SJSA1 (cell line): ENCODE data around the gene UGT1A8. TPM values are rescaled to one million over a fixed set of nuclear protein-coding genes. Genes with fewer than 3 reads are reported as not detected.
A peak's percentile ranks its signal among the peaks of the same experiment; 100 is the strongest.

Source experiments
- DNase-seq, 2 experiments: peaks; one replicate each; pipeline ENCODE4 v3.0.0-alpha.2; 2015 to 2020; ENCODE audit warnings: low spot score in 2 of 2, low read depth in 1 of 2
- H3K27ac ChIP-seq: fragments of 250-450 bp; sonication (Bioruptor Pico); 2 replicates; pipeline ENCODE4 v1.5.1; 2020; ENCODE audit warnings: mild to moderate bottlenecking, moderate library complexity
- H3K27me3 ChIP-seq: fragments of 250-450 bp; sonication (Bioruptor Pico); replicated peaks from 2 replicates; pipeline ENCODE4 v1.5.1; 2020; ENCODE audit warnings: mild to moderate bottlenecking, moderate library complexity
- H3K36me3 ChIP-seq: fragments of 250-450 bp; sonication (Bioruptor Pico); 2 replicates; pipeline ENCODE4 v1.5.1; 2020; ENCODE audit warnings: mild to moderate bottlenecking
- H3K4me1 ChIP-seq: fragments of 250-450 bp; sonication (Bioruptor Pico); replicated peaks from 2 replicates; pipeline ENCODE4 v1.6.1; 2021; ENCODE audit warnings: mild to moderate bottlenecking
- H3K4me3 ChIP-seq: fragments of 250-450 bp; sonication (Bioruptor Pico); 2 replicates; pipeline ENCODE4 v1.5.1; 2020; ENCODE audit warnings: mild to moderate bottlenecking
- H3K9me3 ChIP-seq: fragments of 250-450 bp; sonication (Bioruptor Pico); replicated peaks from 2 replicates; pipeline ENCODE4 v1.5.1; 2020; ENCODE audit warnings: mild to moderate bottlenecking
- total RNA-seq: library from RNA; depleted of rRNA; stranded (reverse); fragments of >200 nt; shearing (Covaris generic); gene quantifications from 2 replicates; pipeline ENCODE4 v1.2.3, GENCODE V29; 2014

The UGT1A8 gene
- total RNA-seq, 1 experiment from 2014 or later, result not detected

GRCh38 chr2:233681521-233682099 is 64.2 kb downstream of the UGT1A8 start, which contains the start of gene UGT1A7:
TSS of gene UGT1A7 (plus strand) at chr2:233681901. CDS start at chr2:233681938, 37 bp downstream.
- H3K36me3 ChIP-seq, result no peaks in the 10 kb centered on the region
- no peak within 1 kb of the TSS for H3K27ac ChIP-seq
- H3K27me3 ChIP-seq, result no peaks in the 10 kb centered on the region
- no peaks in the 10 kb centered on the region for H3K9me3 ChIP-seq
- no peak for DNase-seq
- no peaks in the 10 kb centered on the region for H3K4me1 ChIP-seq
- H3K4me3 ChIP-seq, result no peak within 1 kb of the TSS

- Histone ChIP-seq H3K27ac (no peak overlapping the region), H3K36me3 (no peaks in the 10 kb centered on the region), H3K9me3 (no peaks in the 10 kb centered on the region), H3K4me3 (no peak overlapping the region), H3K4me1 (no peaks in the 10 kb centered on the region), H3K27me3 (no peaks in the 10 kb centered on the region)
- DNase-seq, result no peak
Observed at GRCh38 chr2:233684640-233685039, 67.2 kb downstream of the UGT1A8 start.

GRCh38 chr2:233686928-233687327 is 69.5 kb downstream of the UGT1A8 start:
- H3K36me3 ChIP-seq, result no peaks in the 10 kb centered on the region
- no peak overlapping the region for H3K27ac ChIP-seq
- H3K9me3 ChIP-seq, result no peaks in the 10 kb centered on the region
- no peaks in the 10 kb centered on the region for H3K4me1 ChIP-seq
- no peak overlapping the region for H3K4me3 ChIP-seq
- no peaks in the 10 kb centered on the region for H3K27me3 ChIP-seq
- no peak for DNase-seq

- no peaks in the 10 kb centered on the region for H3K4me1 ChIP-seq
- H3K4me3 ChIP-seq, result no peak overlapping the region
- no peak for DNase-seq
- H3K27me3 ChIP-seq, result no peaks in the 10 kb centered on the region
- no peaks in the 10 kb centered on the region for H3K9me3 ChIP-seq
- no peak overlapping the region for H3K27ac ChIP-seq
- H3K36me3 ChIP-seq, result no peaks in the 10 kb centered on the region
Observed at GRCh38 chr2:233688341-233688740, 70.9 kb downstream of the UGT1A8 start.

GRCh38 chr2:233689031-233689430 is 71.6 kb downstream of the UGT1A8 start:
- H3K27ac ChIP-seq, result no peak overlapping the region
- H3K4me1 ChIP-seq, result no peaks in the 10 kb centered on the region
- no peak for DNase-seq
- H3K4me3 ChIP-seq, result no peak overlapping the region
- no peaks in the 10 kb centered on the region for H3K9me3 ChIP-seq
- H3K27me3 ChIP-seq, result no peaks in the 10 kb centered on the region
- H3K36me3 ChIP-seq, result no peaks in the 10 kb centered on the region

GRCh38 chr2:233689501-233689900 is 72.1 kb downstream of the UGT1A8 start:
- Histone ChIP-seq H3K4me1 (no peaks in the 10 kb centered on the region), H3K36me3 (no peaks in the 10 kb centered on the region), H3K9me3 (no peaks in the 10 kb centered on the region), H3K27me3 (no peaks in the 10 kb centered on the region), H3K4me3 (no peak overlapping the region), H3K27ac (no peak overlapping the region)
- no peak for DNase-seq

GRCh38 chr2:233690444-233690843 is 73.0 kb downstream of the UGT1A8 start:
- H3K9me3 ChIP-seq, result no peaks in the 10 kb centered on the region

GRCh38 chr2:233691443-233692433 is 74.3 kb downstream of the UGT1A8 start:
- Histone ChIP-seq H3K4me1 (no peaks in the 10 kb centered on the region), H3K4me3 (no peak overlapping the region), H3K27ac (no peak overlapping the region), H3K36me3 (no peaks in the 10 kb centered on the region), H3K27me3 (no peaks in the 10 kb centered on the region), H3K9me3 (no peaks in the 10 kb centered on the region)
- no peak for DNase-seq

More at GRCh38 chr2:233690444-233690843, 73.0 kb downstream of the UGT1A8 start:
- no peak for DNase-seq
- H3K36me3 ChIP-seq, result no peaks in the 10 kb centered on the region
- H3K4me3 ChIP-seq, result no peak overlapping the region
- H3K27me3 ChIP-seq, result no peaks in the 10 kb centered on the region
- no peaks in the 10 kb centered on the region for H3K4me1 ChIP-seq
- H3K27ac ChIP-seq, result no peak overlapping the region

- no peaks in the 10 kb centered on the region for H3K27me3 ChIP-seq
- H3K4me3 ChIP-seq, result no peak within 1 kb of the TSS
- H3K9me3 ChIP-seq, result no peaks in the 10 kb centered on the region
- H3K27ac ChIP-seq, result no peak within 1 kb of the TSS
- no peak for DNase-seq
- no peaks in the 10 kb centered on the region for H3K36me3 ChIP-seq
- no peaks in the 10 kb centered on the region for H3K4me1 ChIP-seq
Observed at GRCh38 chr2:233692648-233693047, 75.2 kb downstream of the UGT1A8 start, which contains the start of gene UGT1A6. TSS of gene UGT1A6 (plus strand) at chr2:233692890. CDS start at chr2:233693005, 115 bp downstream.

- H3K9me3 ChIP-seq, result no peaks in the 10 kb centered on the region
Observed at GRCh38 chr2:233693963-233694362, 76.5 kb downstream of the UGT1A8 start.

GRCh38 chr2:233698740-233699139 is 81.3 kb downstream of the UGT1A8 start:
- H3K9me3 ChIP-seq, result no peaks in the 10 kb centered on the region

More at GRCh38 chr2:233693963-233694362, 76.5 kb downstream of the UGT1A8 start:
- Histone ChIP-seq H3K36me3 (no peaks in the 10 kb centered on the region), H3K4me3 (no peak overlapping the region), H3K4me1 (no peaks in the 10 kb centered on the region; the same call in 1 of the 2 replicates), H3K27ac (no peak overlapping the region), H3K27me3 (no peaks in the 10 kb centered on the region)
- no peak for DNase-seq

GRCh38 chr2:233699424-233700027 is 82.1 kb downstream of the UGT1A8 start:
- Histone ChIP-seq H3K4me1 (peaks cover 14% of the 10 kb centered on the region), H3K4me3 (no peak overlapping the region), H3K9me3 (no peaks in the 10 kb centered on the region), H3K36me3 (no peaks in the 10 kb centered on the region), H3K27me3 (no peaks in the 10 kb centered on the region), H3K27ac (peak overlapping the region; percentile 98)
- DNase-seq, result no peak

More at GRCh38 chr2:233698740-233699139, 81.3 kb downstream of the UGT1A8 start:
- H3K27me3 ChIP-seq, result no peaks in the 10 kb centered on the region
- H3K4me1 ChIP-seq, result peaks cover 14% of the 10 kb centered on the region
- no peak overlapping the region for H3K4me3 ChIP-seq
- H3K27ac ChIP-seq, result no peak overlapping the region
- H3K36me3 ChIP-seq, result no peaks in the 10 kb centered on the region
- no peak for DNase-seq

GRCh38 chr2:233700028-233700635 is 82.7 kb downstream of the UGT1A8 start:
- Histone ChIP-seq H3K27ac (peak overlapping the region; percentile 98), H3K27me3 (no peaks in the 10 kb centered on the region), H3K9me3 (no peaks in the 10 kb centered on the region), H3K4me3 (no peak overlapping the region), H3K36me3 (no peaks in the 10 kb centered on the region), H3K4me1 (peaks cover 14% of the 10 kb centered on the region)
- DNase-seq, result peak in 1 of 2 experiments; percentile 63
